ENCODE measurements around the gene TGFA.

TGFA gene

GRCh38 chr2:70525032-70525431 lies 28.6 kb downstream of the TGFA start:
- DNase-seq (ENCODE audit: insufficient read length, low spot score) (no peak), FAIRE-seq (no peak)
- no peak for TF ChIP-seq CTCF (IDR thresholded peaks at IDR 0.05; ENCODE audit: insufficient read depth, missing control alignments)

GRCh38 chr2:70523996-70524965 lies 29.3 kb downstream of the TGFA start:
- no peak for DNase-seq (ENCODE audit: insufficient read length, low spot score)
- TF ChIP-seq CTCF (IDR thresholded peaks at IDR 0.05; ENCODE audit: insufficient read depth, missing control alignments), result no peak
- FAIRE-seq, result no peak

- TF ChIP-seq CTCF (IDR thresholded peaks at IDR 0.05; ENCODE audit: insufficient read depth, missing control alignments), result no peak
- DNase-seq (ENCODE audit: insufficient read length, low spot score), result no peak
- FAIRE-seq, result no peak
Observed at GRCh38 chr2:70523672-70523995, 30.0 kb downstream of the TGFA start.

GRCh38 chr2:70522627-70523026 lies 31.0 kb downstream of the TGFA start:
- no peak for DNase-seq (ENCODE audit: insufficient read length, low spot score)
- TF ChIP-seq CTCF (IDR thresholded peaks at IDR 0.05; ENCODE audit: insufficient read depth, missing control alignments), result no peak
- no peak for FAIRE-seq

- DNase-seq (ENCODE audit: insufficient read length, low spot score) (no peak), FAIRE-seq (no peak)
- TF ChIP-seq CTCF (IDR thresholded peaks at IDR 0.05; ENCODE audit: insufficient read depth, missing control alignments), result no peak
Observed at GRCh38 chr2:70520825-70521224, 32.8 kb downstream of the TGFA start.

- DNase-seq (ENCODE audit: insufficient read length, low spot score), result no peak
- no peak for TF ChIP-seq CTCF (IDR thresholded peaks at IDR 0.05; ENCODE audit: insufficient read depth, missing control alignments)
- no peak for FAIRE-seq
Observed at GRCh38 chr2:70519453-70519852, 34.2 kb downstream of the TGFA start.

GRCh38 chr2:70518557-70518956 lies 35.1 kb downstream of the TGFA start:
- no peak for TF ChIP-seq CTCF (IDR thresholded peaks at IDR 0.05; ENCODE audit: insufficient read depth, missing control alignments)

More at GRCh38 chr2:70518557-70518956, 35.1 kb downstream of the TGFA start:
- DNase-seq (ENCODE audit: insufficient read length, low spot score), result no peak
- no peak for FAIRE-seq

All from D721Med (cell line).